Measurements from ENCODE around the gene IL19.
"Not testable (repeated sequence)": the region's sequence is repeated elsewhere in the genome, so short reads cannot be mapped to it uniquely, and the experiment has no call there.

The IL19 gene

DNA sequence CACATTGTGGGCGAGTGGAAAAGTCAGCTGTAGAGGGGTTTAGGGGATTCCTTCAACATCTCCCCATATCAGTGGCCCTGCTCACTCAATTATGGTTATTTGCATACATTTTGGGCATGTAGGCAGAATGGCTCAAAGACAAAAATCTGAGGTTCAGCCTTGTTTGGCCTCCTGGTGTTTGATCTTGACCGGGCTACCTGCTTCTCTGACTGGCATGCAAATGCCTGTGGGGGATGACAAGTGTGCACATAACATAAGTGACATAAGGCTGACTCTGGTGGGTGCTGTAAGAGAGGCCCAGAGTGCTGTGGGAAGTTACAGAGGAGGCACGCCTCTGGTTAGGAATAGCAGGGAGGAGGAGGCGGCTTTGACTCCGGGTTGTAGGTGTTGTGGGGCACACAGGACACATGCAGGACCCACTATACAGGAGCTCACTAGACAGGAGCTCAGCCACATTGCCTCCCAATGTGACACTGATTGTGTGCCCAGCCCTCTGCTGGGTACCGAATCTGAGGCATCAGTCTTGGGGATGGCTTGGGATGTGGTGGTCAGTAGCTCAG, 29.4 kb upstream of the IL19 start:
- DNase-seq, result no peak

DNA sequence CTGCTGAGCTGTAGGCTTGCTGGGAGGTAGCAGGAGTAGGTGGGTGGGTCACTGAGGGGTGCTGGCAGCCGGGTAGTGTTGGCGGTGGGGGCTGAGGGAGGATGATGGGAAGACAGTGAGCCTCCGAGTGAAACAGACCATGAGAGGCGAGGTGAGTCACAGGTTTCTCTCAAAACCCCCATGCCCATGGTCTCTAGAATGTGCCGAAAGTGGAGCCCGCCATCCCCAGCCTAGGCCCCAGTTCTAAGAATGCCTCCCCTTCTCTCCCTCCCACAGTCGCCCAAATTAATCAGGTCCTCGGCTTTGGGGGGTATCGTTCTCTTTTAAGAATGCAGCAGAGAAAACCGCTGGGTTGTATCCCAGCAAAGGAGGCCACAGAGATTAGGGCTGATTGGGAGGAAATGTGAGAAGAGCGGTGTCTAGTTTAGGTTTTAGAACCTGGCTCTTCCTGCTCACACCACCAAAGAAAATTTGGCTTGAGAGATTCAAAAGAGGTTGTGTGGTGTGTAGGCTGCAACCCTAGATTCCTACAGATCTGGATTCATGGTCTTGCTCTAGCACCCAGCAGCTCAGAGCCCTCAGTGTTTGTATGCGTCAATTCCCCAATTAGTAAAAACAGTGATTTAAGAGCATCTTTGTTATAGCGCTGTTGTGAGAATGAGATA, 27.7 kb upstream of the IL19 start:
- DNase-seq, result no peak

DNA sequence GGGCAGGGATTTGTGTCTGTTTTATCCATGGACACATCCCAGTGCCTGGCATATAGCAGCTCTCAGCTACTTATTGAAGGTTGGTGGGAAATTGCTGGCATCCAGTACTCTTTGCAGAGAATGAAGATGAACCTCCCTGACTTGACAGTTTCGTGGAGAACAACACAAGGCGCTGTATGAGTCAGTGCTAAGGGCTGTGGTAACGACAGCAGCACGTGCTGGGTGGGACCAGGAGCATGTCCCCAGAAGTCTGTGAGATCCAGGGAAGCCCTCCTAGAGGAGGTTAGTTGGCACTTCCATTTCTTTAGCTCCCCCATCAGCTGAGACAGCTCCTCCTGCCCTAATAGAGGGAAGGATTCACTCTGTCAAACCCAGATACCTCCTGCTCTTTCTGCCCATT, 25.9 kb upstream of the IL19 start:
- DNase-seq, result no peak

DNA sequence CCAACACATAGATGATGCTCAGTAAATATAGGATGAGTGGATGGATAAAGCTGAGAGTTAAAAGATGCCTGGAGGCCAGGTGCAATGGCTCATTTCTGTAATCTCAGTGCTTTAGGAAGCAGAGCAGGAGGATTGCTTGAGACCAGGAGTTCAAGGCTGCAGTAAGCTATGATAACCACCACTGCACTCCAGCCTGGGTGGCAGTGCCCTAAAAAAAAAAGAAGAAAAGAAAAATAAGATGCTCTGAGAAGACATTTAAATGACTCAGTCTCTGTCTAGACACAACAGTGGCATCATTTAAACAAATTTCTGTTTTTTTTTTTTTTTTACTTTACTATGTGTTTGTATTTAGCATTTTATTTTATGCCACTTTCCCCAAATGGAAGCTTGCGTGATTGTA, 25.3 kb upstream of the IL19 start:
- no peak for DNase-seq

DNA sequence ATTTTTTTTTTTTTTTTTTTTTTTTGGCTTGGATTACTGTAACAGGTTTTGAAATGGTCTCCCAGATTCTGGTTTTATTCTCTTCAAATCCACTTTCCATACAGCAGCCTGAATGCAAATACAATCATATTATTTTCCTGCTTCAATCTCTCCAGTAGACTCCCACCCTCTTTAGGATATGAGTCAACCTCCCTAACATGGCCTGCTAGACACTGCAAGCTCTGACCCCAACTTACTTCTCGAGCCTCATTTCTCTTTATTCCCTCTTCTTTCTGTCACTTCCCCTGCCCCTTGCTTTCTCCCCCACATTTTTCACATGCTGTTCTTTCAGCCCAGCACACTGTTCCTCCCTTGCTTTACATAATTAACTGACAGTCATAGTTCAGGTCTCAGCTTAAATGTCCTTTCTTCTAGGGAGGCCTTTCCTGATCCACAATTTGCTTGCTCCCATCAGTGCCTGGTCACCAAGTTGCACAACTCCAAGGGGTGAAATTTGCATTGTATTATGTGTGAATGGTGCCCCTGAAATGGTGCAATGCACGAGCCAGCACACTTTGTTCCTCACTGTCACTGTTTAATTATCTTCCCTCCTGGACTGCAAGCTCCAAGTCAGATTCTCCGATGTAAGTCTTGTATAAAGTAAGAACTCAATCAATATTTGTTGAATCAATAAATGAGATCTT, 22.1 kb upstream of the IL19 start:
- no peak for DNase-seq

DNA sequence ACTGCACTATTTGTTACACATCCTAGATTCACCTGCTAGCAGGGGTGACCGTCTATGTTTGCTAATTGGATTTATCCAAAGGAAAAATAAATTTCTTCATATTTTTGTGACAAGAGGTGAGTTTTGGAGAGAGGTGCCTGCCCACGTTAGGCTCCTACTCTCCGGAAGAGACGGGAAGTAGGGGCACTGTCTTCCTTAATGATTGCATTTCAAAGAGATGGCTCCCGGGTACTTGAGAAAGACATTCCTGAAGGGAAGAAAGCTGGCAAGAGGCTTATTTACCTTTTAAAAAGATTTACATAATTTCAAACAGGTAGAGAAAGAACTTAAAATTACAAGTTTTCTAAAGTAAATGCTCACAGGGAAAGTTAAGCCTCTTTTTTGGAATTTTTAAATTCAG, 18.7 kb upstream of the IL19 start:
- DNase-seq, result no peak

DNA sequence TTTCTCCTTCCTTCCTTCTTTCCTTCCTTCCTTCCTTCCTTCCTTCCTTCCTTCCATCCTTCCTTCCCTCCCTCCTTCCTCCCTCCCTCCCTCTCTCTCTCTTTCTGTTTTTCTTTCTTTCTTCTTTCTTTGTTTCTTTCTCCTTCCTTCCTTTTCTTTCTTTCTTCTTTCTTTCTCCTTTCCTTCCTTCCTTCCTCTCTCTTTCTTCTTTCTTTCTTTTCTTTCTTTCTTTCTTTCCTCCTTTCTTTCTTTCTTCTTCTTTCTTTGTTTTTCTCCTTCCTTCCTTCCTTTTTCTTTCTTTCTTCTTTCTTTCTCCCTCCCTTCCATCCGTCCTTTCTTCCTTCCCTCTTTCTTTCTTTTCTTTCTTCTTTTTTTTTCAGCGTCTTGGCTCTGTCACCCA, 18.1 kb upstream of the IL19 start:
- DNase-seq, result no peak

DNA sequence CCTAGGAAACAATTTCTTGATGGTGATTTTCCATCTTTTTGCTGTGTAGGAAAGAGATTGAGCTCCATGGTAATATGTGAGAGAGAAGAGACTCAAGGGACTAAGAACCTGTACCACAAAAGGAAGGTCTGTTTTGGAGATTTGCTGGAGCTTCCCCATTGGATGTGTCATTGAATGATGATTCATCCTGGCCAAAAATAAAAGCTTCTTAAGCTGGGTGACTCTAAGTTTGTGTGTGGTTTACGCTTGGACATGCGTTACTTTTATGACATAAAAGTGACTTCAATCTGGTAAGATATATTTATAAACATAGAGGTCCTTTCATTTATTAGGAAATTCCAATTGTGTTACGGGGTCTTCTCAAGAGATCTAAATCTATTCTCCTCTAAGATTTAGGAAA, 17.4 kb upstream of the IL19 start:
- DNase-seq, result no peak

DNA sequence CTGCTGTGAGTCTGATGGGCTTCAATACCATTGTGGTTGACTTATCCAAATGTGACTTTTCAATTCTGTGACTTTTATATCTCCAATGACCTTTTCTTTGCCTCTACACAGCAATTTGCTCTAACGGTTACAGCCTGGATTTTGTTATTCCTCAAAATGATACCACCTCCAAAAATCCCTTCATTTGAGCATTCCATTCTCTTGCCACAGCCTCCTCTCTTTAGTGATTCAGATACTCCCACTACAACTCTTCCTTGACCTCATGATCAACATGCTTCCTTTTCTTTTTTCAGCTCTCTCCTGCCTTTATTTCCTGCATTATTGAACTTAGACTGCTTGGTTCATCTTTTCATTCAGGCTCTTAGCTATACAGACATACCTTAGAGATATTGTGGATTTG, 16.6 kb upstream of the IL19 start:
- no peak for DNase-seq

DNA sequence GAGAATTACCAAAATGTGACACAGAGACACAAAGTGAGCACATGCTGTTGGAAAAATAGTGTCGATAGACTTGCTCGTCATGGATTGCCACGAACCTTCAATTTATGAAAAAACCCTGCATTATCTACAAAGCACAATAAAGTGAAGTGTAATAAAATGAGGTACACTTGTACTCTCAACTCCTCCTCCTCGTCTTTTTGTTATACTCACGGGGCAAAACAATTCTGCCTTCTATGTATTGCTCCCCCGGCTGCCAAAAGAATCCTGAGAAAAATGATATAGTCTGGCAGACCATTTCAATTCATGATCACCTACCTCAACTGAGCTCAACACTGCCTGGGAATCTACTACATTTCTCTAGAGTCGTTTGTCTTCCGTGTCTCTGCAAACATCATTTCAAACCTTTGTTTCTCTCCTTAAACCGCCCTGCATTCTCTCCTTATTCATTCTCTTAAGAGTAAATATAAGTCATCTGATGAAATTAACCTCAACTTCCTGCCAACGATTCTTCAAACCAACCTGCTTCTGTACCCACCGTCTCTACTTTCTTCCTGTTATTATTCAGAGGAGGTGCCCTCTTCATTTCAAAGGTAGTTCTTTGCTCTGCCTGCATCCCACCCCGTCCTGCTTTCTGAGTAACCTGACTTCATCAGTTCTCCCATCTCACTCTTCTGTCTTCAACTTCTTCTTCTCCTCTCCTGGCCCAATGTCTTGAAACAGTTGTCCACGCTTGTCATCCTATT, 12.9 kb upstream of the IL19 start:
- DNase-seq, result no peak

DNA sequence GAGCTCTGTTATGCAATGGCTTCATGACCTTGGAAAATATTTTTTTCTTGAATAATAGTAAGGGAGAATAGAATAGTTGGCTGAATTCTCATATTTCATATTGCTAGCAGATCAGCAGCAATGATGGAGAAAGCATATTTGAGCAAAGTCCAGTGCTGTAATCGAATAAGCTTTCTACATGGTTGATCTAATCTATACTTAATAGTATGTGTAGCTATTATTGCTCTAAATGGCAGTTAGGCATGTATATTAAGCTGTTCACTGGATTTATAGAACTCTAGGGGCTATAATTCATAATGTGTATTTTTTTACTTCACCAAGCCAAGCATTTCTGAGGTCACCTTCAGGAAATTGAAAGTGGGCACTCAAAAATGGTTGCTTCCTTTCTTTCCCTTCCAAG, 10.0 kb upstream of the IL19 start:
- DNase-seq, result no peak

DNA sequence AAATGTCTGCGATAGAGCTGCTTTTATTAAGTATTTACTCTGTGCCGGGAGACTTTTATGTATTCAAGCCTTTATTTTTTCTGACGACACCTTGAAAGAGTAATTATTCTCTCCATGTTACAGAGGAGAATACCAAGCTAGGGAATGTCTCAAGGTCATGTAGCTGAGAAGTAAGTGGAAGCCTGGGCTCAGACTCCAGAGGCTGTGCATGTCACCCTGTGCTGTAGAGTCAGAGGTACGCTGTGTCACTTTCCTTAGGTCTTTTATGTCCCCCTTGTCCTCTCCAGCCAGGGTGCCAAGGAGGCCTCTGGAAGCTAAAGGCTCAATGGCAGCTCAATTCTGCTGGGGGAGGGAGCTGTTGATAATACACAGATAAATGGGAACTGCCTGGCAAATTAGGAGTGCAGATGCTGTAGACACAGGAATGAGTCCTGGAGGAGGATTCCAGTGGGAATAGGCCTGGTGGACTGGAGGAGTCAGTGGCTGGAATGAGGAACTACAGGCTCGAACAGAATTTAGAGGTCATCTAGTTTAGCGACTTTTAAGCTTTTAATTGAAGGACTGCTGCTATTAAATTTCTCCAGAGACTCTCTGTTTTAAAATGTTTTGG, 9.3 kb upstream of the IL19 start:
- DNase-seq, result no peak

DNA sequence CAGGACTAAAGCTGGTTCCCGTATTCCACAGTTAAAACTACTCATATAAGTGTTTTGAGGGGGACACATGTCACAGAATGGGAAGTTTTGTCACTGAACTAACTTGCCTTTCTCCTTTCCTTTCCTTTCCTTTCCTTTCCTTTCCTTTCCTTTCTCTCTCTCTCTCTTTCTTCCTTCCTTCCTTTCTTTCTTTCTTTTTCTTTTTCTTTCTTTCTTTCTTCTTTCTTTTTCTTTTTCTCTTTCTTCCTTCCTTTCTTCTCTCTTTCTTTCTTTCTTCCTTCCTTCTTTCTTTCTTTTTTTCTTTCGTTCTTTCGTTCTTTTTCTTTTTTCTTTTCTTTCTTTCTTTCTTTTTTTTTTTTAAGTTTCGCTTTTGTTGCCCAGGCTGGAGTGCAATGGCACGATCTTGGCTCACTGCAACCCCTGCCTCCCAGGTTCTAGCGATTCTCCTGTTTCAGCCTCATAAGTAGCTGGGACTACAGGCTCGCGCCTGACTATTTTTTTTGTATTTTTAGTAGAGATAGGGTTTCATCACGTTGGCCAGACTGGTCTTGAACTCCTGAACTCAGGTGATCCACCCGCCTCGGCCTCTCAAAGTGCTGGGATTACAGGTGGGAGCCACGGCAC, 7.7 kb upstream of the IL19 start:
- DNase-seq, result not testable (repeated sequence)

DNA sequence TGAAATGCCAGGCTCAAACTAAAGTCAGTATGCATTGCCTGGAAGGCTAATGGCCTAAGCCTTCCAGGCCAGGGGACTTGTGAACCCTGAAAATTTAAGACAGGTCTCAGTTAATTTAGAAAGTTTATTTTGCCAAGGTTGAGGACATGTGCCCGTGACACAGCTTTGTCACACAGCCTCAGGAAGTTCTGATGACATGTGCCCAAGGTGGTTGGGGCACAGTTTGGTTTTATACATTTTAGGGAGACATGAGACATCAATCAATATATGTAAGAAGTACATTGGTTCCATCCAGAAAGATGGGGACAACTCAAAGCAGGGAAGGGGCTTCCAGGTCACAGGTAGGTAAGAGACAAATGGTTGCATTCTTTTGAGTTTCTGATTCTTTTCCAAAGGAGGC, 4.8 kb upstream of the IL19 start:
- not testable (repeated sequence) for DNase-seq

DNA sequence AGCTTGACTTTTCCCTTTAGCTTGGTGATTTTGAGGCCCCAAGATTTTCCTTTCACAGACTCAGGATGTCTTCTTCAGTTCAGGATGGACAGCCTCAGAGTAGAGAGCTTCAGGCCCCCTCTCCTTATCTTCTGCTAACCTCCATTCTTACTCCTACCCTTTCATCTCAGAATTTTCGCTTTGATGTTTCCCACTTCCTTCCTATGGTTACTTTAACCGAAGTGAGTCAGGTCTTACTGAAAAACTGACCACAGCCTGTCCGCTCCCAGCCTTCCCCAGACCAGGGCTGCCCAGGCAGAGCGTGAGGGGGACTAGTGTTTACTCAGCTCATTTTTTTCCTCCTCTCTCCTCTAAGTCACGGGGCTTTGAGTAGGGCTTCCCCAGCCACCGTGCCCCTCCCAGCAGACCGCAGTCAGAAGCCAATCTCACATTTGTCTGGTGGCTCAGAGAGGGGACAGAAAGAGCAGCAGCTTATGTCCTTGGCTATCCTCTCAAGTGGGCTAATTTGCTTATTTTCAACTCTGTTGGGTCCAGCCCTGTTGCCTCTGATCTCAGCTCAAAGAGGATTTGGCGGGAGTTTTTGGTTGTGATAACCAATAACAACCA, 4.2 kb upstream of the IL19 start:
- no peak for DNase-seq

DNA sequence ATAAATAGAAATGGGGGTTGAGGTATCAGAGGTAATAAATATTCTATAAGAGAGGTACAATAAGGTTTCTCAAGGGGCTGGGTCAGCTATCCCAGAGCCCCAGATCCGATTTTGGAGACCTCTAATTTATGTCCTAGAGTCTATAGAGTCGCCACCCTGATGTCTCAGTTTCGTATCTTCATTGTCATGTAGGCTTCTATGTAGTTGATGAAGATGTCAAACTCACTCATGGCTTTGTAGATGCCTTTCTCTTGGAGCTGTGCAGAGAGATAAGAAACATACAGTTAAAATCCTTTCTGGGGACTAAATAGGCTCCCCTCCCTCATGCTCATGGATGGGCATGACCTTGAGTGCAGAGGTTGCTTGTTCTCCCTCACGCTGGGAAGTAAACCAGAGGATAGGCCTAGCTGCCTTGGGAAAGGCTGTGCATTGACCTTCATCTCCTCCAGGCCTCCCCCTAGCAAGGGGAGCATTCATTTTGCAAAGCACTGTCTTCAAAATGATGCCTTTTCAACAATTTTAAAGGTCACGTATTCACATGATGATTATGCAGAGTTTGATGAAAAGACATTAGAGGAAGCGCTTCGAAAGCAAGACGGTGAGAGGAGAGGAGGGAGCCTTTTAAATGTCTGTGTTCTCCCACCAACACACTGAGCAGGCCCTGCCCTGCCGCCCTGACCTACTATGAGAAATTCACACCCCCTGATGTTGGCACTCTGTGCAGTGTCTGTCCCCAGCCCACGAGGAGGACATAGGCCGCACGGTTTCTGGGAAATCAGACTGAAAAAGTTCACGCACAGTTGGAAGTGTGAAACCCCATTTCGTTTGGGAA, 1.9 kb upstream of the IL19 start:
- DNase-seq, result no peak

DNA sequence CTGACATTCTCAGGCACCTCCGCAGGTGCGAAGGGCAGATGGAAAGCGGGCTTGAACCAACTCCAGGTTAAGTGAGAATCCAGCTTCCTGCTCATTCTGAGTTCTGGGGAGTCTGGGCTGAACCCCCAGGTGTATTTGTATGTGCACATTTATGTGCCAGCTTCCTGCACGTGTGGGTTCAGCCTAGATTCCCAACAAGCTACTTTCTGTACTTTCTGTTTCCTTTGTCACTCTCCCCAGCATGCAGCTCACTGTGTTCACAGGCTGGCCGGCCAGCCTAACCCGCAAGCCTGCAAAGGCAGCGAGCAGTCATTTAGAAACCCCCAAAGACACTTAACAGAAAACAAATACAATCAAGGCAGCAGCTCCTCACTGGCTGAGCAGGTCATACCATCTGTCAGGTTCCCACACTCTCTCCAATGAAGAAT, 1.3 kb upstream of the IL19 start:
- DNase-seq, result no peak

DNA sequence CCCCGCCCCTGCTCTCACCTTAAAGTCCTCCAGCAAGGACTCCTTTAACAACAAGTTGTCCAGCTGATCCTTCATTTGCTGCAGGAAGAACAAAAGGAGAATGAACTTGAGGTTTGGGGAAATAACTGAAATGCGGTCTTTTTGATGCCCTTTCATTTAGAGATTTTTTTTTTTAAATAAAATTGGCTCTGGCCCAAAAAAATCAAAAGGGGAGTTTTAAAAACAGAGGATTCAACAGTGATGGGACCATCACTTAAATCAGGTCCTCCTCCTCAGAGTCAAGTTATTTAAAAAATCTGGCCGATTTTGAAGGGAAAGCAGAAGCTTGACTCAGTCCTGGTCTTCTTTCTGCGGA, 742 bp downstream of the IL19 start:
- DNase-seq, result no peak

DNA sequence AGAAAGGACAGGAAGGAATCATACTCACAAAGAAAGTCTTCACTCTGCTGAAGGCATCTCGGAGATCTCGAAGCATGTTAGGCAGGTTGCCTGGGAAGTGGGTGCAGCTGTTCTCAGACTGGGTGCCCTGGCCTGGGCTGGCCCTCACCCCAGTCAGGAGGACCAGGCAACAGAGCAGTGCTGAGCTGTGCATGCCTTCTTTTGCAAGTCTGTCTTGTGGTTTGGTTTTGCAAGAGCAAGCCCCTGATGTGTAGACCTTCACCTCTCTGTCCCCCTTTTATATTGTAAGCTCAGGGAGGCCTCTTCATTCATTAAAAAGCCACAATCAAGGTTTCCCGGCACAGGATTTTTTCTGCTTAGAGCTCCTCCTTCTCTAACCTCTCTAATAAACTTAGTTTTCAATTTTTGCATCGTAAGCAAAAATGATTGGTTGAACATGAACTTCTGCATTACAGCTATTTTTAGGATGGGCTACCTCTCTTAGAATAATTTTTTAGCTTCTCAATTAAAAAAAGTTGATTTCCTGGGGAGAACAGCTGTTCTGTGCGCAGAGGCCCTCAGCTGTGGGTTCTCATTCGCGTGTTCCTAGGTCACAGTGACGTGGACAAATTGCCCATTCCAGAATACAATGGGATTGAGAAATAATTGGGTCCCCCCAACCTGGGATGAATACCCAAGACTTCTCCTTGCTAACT, 1.8 kb downstream of the IL19 start, which contains the start of gene IL10:
Gene IL10, minus strand, starts transcription at position 252 of the 695 bp plus-strand sequence. Its CDS starts 59 bp downstream, at position 193.
- no peak for DNase-seq

DNA sequence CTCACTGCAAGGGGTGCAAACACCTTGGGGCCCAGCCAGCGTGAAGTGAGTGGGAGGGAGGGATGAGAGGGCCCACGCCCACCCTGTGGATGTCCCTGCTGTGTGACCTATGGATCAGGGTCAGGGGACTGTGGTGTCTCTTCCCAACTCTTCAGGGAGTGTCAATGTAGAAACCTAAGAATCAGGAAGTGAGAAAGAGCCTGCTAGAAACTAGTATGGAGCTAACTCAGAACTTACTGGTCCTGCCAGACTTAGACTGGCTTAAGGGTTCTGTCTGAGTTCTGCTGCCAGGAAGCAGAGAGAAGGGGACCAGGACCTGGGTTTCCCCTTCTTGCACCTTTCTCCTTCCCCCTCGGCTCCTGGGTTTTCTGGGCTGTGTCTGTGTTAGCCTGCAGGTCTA, 3.5 kb downstream of the IL19 start:
- DNase-seq, result no peak

DNA sequence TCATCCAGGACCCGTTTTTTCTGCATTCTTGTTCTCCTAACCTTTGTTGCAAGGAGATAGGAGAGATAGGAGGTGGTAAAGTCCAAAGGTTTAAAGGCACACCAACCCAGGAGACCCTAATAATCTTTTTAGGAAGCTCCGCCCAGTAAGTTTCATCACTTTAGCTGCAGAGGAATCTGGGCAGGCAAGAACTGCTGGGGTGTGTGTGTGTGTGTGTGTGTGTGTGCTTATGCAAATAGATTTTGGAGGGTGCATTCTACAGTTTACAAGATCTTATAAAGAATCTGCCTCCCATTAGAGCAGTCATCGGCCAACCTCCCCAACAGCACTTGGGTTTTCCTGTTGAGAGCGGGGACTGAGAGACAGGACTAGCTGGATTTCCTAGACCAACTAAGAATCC, 5.7 kb downstream of the IL19 start:
- DNase-seq, result no peak

Measured in NCI-H2227 treated with DMSO at 0.1 percent for 48 hours (cell line).